Pulmonary artery endothelial cell (primary cell): ENCODE measurements around the gene NEK7. TPM values are rescaled to one million over a fixed set of nuclear protein-coding genes. Genes with fewer than 3 reads are reported as not detected.
"Not testable (repeated sequence)": the region's sequence is repeated elsewhere in the genome, so short reads cannot be mapped to it uniquely, and the experiment has no call there.

Experiments
- DNase-seq: peaks from one replicate; pipeline ENCODE4 v3.0.0-alpha.2; 2011; ENCODE audit warnings: low read depth, low spot score
- total RNA-seq: library from RNA; depleted of rRNA; stranded (reverse); fragments of >200 nt; gene quantifications from 2 replicates; pipeline ENCODE4 v1.2.3, GENCODE V29; 2014

NEK7 gene
- total RNA-seq, 1 donor from 2014 or later: 161 TPM

GRCh38 chr1:198169672-198170071 lies 12.9 kb downstream of the NEK7 start:
- peak; percentile 80 for DNase-seq

DNA sequence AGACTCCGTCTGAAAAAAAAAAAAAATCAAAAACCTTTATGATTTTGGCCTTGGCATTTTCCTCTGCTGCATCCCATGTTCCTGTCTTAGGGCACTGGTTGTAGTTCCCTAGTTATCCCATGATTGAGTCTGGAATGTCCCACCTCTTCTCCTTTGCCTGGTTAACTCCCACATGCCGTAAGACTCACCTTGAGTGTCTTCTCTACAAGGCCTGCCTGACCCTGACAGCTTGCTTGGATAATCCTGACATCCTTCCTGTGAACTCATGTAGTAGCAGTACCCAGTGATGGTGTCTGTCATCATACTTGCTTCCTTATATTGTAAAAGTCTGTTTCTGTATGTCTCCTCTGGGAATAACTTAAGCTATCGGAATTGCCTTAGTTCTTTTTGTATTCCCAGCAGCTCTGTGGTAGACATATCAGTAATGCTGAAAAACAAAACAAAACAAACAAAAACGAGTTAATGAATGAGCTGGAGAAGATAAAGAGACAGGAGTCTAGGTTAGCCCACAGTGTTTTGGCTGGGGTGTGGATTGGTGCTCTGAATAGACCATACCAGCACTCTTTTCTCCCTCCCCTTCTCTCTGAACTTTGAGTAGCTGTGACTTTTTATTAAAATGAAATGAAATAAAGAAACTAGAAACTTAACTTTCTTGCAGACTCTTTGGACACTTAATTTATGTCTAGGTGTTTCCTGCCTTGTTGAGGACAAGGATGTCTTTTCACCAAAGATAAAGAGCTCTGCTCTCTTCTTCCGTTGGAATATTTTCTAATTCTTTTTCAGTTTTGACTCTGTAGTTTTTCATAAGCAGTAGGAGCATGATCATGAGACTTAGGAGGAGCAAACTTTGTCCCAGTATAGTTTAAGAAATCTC lies 15.1 kb downstream of the NEK7 start:
- DNase-seq: no peak

- no peak for DNase-seq
Observed at GRCh38 chr1:198173832-198174231, 17.0 kb downstream of the NEK7 start.

DNA sequence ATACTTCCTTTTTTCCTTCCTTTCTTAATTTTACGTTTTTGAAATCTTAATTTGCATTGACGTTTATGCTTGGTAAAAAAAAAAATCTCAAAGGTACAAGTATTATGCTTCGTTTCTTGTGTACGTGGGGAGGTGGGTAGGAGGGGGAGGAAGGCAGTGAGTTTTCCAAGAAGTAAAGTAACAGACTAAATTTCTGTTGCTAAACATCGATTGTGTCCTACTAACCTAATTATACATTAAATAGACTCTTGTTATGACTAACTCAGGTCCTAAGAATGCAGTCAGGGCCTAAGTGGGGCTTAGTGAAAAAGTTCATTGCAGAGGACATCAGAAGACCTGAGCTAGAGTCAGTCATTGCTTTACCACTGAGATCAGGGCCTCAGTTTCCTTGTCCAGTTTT lies 17.5 kb downstream of the NEK7 start:
- no peak for DNase-seq

DNA sequence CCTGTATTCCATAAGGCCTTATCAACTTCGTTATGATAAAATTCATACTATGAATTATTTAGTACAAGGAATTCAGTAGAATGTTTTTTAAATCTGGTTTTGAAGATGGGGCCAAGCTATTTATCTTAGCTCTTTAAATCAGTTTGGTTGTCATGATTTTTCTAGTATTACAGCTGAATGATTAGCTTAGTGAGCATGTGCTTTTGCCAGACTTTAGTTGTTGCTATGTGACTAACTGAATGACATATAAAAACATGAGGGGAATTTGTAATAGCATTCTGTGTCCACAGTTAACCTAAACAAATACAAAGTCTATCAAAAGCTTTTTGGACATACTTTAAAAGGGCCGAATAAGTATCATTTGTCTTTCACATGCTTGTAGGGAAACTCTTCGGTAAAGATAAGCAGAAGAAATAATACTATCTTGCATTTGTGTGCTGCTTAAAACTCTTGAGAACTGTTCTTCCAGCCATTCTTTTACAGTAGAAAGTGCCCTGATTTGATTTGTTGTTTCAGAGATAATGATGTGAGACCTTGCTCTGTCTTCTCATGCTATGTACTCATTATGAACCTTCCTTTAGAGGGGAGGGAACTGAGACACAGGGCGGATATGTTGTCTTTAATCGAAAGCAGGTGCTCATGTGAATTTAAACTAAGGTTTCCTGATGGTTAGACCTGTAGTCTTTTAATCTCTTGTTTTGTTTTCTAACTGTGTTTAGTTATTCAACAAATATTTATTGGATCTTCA lies 18.8 kb downstream of the NEK7 start:
- DNase-seq: no peak

GRCh38 chr1:198176179-198176578 lies 19.4 kb downstream of the NEK7 start:
- DNase-seq: no peak

GRCh38 chr1:198177546-198177945 lies 20.7 kb downstream of the NEK7 start:
- no peak for DNase-seq

GRCh38 chr1:198178615-198179014 lies 21.8 kb downstream of the NEK7 start:
- DNase-seq: no peak

GRCh38 chr1:198179556-198179981 lies 22.8 kb downstream of the NEK7 start:
- DNase-seq: no peak

GRCh38 chr1:198183605-198184004 lies 26.8 kb downstream of the NEK7 start:
- no peak for DNase-seq

DNA sequence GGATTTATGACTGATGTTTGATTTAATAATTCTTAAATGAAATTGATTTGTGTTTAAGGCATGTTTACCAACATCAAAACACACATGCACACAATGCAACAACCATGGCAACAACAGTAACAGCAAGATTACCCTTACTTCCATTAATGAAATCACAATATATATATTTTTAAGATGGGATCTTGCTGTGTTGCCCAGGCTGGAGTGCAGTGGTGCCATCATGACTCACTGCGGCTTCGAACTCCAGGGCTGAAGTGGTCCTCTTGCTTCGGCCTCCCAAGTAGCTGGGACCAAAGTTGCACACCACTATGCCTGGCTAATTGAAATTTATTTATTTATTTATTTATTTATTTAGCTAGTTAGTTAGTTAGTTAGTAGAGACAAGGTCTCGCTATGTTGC lies 27.7 kb downstream of the NEK7 start:
- DNase-seq: no peak

DNA sequence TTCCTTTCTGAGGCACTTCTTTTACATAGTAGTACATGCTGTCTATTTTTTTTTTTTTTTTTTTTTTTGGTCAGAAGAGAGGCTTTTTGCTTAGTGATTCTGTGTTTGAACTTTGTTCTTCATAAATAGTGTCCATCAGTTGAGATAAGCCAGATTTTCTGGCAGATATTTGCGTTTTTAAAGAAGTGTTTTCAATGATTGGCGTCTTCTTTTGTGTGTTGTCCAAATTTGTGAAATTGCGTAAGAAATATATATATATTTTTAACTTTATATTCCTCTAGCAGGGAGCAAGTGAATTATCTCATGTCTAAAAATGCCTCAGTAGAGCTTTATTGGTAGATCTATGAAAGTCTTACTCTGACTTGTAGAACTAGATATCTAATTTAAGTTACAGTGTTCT lies 28.3 kb downstream of the NEK7 start:
- DNase-seq: no peak

DNA sequence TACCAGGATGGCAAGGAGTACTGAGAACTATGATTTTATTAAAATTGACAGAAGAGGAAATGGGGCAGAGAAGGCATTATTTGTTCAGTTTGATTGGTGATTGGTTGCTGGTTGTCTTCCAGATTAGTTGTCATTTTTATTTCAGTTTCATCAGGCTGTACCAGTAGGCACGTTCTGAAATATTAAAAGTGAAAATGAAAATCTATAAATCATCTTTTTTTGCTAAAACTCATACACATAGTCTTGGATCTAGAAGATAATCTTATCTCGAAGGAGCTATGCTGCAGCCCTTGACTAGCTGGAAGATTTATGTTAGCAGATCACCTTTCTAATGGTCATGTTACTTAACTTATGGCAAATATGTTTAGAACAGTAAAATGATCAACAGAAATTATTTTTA lies 29.0 kb downstream of the NEK7 start:
- DNase-seq: no peak

DNA sequence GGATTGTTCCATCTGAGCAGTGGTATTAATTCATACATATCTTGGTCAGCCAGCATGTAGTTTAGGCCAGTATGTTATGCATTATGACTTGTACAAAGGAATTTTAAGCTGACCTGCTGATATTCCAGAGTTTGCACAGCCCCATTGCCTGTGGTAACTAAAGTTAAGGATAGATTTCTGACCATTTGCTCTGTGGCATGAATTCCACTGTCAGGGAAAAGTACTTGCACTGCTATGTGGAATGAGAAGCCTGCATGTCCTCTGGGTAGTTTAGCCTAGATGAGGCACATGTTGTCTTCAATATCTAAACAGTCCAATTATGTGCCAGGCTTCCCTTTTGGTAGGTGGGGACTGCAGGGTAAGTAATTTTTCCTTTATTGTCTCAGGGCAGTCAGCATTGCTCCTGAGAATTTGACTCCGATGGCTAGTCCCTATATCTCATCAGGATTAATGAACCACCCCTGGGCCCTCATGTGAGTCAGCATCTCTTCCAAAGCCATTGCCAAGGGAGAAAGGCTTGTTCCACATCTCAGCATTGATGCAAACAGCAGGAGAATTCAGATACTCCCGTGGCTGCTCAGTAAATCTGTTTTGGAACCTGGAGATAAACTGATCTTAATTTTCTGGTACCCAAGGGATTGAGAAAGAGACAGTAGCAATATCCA lies 30.2 kb downstream of the NEK7 start:
- no peak for DNase-seq

- no peak for DNase-seq
Observed at GRCh38 chr1:198187973-198188588, 31.3 kb downstream of the NEK7 start.

- no peak for DNase-seq
Observed at GRCh38 chr1:198191117-198191516, 34.3 kb downstream of the NEK7 start.

DNA sequence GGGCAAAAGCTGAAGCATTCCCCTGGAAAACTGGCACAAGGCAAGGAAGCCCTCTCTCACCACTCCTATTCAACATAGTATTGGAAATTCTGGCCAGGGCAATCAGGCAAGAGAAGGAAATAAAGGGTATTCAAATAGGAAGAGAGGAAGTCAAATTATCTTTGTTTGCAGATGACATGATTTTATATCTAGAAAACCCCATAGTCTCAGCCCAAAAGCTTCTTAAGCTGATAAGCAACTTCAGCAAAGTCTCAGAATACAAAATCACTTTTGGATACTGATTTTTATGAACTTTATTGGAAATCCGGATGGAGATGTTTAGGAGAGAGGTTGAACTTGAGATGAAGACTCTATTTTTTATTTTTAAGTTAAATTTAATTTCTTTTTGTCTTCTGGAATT lies 37.1 kb downstream of the NEK7 start:
- not testable (repeated sequence) for DNase-seq

GRCh38 chr1:198196630-198197029 lies 39.8 kb downstream of the NEK7 start:
- no peak for DNase-seq

GRCh38 chr1:198197285-198197684 lies 40.5 kb downstream of the NEK7 start:
- DNase-seq: no peak

DNA sequence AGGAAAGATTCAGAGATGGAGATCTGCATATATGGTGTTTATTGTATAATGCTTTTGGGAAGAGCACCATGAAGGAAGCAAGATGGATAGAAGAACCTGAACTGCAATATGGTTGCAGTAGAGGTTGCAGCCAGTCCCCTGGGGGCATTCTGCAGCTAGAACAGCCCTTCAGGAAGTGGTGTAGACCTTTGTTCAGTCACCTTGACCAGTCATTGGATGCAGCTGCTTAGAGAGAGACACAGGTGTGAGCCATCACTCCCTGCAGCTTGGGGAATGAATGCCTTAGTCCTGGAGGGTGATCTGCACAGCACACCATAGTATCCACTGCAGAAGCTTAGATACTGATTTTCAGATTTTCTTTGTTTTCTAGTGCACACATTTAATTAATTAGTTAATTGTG lies 42.3 kb downstream of the NEK7 start:
- DNase-seq: no peak

GRCh38 chr1:198201956-198202784 lies 45.4 kb downstream of the NEK7 start:
- DNase-seq: no peak
